ENCODE data around the gene SRSF4.
A peak's percentile ranks its signal among the peaks of the same experiment; 100 is the strongest.

The SRSF4 gene

DNA sequence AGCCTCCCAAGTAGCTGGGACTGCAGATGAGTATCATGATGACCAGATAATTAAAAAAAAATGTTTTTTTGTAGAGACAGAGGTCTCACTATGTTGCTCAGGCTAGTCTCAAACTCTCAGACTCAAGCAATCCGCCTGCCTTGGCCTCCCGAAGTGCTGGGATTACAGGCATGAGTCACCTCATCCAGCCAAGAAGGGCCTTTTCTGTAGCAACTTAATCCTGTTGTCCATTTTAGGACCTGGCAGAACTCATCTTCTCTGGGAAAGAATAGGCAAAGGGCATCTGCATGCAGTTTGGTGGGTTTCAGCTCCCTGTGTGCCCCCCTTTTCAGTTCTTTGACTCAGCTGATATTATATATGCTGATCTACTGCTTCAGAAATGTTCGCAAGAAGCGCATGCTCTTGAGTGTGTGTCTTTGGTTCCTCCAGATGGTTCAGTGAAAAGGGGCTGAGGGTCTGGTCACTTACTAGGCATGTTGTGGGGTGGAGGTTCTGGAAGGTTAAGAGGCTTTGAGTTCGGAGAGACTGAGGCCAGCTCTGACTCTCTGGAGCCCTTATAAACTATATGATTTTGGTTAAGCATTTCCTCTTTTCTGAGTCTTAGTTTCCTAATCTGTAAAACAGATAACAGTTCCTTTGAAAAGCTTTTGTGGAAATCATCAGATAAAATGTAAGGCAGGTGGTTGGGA, 19.4 kb upstream of the SRSF4 start:
- DNase-seq (ENCODE audit: low spot score), result no peak

DNA sequence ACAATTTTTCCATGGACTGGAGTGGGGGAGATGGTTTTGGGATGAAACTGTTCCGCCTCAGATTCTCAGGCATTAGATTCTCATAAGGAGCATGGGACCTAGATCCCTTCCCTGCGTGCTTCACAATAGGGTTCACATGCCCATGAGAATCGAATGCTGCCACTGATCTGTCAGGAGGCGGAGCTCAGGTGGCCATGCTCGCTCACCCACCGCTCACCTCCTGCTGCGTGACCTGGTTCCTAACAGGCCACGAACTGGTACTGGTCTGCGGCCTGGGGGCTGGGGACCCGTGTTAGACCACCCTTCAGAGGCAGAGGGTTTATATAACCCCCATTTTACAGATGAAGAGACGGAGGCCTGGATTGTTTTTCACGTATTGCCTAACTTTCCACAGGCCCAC, 16.3 kb upstream of the SRSF4 start:
- no peak for DNase-seq (ENCODE audit: low spot score)

DNA sequence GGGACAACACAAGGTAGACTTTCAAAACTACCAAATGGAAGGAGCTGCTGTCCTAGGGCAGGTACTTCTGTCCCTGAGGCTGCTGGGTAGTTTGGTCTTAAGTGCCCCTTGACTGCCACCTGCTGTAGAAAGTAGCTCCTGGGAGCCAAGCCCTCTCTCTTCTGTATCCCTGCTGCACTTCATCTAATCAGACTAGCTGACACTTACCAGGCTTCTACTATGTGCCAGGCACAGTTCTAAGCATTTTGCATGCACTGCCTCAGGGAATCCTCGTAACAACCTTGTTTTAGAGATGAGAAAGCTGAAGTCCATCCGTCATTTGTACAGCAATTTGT, 15.9 kb upstream of the SRSF4 start:
- DNase-seq (ENCODE audit: low spot score), result peak; percentile 31

DNA sequence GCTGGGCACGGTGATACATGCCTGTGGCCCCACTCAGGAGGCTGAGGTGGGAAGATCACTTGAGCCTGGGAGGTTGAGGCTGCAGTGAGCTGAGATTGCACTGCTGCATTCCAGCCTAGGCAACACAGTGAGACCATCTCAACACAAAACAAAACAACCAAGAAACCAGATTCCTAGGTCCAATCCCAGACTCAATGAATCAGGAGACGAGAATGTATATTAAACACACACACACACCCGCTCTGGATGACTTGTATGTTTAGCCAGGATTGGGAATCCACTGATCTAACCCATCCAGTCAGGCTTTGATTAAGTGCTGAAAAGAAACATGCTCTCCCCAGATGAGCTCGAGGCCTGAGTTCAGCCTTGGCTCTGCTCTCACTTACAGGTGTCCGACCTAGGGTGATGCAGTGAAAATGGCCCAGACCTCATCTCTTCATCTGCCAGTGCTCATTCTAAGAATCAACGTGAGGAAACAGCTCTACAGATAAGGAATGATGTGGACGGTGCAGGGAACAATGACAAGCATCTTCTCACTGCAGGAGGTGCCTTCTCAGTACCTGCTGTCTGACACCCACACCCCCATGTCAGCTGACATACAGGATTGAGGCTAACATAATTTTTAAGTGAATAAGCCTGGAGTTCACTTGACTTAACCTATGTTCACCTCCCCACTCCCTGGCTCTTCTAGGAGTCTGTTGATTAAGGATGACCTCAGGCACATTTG, 15.3 kb upstream of the SRSF4 start:
- no peak for DNase-seq (ENCODE audit: low spot score)

DNA sequence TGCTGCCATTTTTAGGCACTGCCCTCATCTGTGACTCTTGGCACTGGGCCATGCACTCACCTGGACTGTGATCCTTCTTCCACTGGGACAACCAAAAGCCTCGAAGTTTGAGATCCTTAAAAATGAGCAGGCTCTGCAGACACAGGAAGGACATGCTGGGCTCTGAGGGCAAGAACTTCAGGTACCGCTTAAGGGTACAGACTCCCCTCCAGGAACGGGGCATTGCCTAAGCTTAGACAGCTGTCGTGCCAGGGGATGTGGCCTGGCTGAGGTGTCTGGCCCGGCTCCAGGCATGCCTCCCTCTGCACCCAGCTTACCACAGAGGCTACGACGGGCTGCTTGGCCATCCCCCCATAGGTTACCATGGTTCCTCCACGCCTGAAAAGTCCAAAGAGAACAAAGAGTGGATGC, 14.2 kb upstream of the SRSF4 start:
- no peak for DNase-seq (ENCODE audit: low spot score)

DNA sequence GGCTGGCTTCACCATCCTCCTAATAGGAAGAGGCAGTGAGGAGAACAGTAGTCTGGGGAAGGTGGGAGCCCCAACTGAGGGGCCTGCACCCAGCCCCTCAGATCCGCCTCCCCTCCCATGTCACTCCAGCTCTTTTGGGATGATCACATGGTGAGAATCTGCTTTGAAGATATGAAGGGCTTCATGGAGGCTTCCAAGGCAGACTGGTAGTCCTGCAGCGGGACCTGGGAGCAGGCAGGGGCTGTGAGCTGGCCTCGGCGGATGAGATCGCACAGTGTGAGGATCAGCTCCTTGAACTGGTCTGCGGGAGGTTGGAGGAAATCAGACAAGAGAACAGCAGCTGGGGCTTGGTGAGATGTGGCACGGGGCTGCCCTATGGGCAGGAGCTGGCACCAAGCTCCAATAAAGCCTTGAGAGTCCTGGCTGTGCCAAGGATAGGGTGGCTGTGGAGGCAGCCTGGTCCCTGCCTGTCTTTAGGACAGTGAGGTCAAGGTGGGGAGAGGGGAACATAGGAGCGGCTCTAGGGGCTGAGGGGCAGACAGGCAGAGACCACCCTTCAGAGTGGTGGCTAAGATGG, 12.3 kb upstream of the SRSF4 start:
- no peak for DNase-seq (ENCODE audit: low spot score)

DNA sequence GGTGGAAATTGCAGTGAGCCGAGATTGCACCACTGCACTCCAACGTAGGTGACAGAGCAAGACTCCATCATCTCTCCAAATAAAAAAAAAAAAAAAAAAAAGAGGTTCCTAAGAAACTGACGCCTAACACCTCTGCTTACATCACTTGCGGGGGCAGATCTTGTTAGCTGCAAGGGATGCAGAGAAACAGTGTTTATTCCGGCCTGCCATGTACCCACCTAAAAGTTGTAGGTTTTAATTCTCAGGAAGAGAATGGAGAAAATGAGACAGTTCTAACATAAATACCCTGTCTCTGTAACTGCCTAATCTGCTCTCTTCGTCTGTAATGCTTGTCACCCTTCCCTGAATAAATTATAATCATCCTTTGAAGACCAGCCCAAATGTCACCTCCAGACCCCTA, 9.0 kb upstream of the SRSF4 start:
- DNase-seq (ENCODE audit: low spot score), result no peak

DNA sequence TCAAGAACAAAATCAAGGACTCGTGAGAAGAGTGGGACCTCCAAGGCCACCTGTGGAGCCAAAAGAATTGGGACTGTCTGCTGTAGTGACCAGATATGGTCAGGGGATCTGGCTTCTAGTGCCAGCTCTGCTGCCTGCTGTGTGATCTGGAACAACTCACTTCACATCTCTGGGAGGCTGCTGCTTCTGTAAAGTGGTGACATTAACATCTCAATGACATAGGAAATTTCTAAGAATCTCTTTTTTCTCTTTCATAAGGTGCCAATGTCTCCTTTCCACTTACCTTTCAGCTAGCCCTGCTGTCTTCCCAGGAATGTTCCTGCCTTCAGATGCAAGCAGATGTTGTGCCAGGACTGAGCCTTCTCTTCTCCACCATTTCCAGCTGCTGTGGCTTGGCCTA, 5.0 kb upstream of the SRSF4 start:
- no peak for DNase-seq (ENCODE audit: low spot score)

DNA sequence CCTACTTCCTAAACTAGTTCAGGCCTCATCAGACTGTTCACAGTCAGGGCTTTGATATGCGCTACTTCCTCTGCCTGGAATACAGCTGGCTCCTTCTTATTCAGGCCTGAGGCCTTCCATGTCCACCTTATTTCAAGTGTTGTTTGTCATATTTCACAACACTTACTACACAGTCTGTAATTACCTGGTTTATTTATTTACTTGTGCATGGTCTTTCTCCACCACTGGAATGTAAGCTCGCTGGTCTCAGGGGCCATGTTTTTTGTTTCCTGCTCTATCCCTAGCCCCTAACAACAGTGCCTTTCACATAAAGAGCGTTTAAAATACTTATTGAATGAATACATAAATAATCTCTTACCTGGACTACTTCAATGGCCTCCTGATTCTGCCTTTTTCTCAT, 4.6 kb upstream of the SRSF4 start:
- DNase-seq (ENCODE audit: low spot score), result no peak

DNA sequence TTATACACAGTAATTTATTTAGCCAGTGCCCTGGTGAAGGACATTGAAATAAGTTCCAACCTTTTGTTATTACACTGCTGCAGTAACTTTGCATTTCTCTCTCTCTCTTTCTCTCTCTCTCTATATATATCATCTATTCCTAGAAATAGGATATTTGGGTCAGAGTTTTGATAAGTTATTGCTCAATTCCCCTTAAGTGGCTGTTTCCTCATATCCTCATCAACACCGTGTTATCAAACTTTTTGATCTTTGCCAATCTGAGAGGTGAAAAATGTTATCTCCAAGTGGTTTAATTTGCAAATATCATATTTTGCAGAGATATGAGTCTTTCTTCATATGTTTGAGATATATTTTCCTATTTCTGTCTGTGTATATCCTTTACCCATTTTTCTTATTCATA, 1.6 kb upstream of the SRSF4 start:
- DNase-seq (ENCODE audit: low spot score), result no peak

DNA sequence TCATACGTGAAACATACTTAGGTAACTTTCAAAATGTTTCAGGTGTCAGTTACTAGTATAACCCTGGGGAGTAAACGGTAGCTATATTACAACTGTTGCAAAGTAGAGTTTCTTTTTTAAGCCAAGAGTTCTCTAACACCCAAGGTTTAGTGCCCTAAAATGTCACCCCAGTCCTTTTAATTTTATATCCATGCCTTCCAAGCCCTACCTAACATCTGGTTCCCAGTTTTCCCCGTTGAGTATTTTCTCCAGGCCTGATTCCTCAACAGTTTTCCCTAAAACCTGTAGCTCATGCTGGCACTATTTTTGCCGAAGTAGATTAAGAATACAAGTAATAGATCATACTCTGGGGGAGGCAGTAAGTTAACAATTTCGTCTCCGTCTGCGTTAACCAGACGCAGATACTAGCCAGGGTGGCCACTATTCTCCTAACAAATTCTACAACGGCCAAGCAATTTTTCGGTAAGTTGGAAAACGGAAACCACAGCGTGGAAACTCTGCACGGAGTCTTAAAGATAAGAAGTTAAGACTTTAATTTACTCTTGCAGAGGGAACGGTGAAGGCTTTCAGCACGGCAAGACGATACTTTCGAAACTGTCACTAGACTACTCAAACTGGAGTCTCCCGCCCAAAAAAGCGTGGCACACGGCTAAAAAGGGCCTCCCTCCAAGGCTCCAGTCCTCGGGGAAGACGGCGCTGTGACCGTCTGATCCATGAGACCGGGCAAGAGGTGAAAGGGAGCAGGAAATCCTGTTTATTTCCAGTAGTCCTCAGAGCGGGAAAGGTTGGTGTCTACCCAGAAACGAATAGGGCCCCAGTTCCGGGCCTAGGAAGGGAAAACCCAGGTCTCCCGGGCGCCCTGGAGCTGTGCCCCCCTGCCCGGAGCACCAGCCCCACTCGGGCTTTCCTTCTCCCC, 945 bp downstream of the SRSF4 start:
- peak; percentile 37 for DNase-seq (ENCODE audit: low spot score)

DNA sequence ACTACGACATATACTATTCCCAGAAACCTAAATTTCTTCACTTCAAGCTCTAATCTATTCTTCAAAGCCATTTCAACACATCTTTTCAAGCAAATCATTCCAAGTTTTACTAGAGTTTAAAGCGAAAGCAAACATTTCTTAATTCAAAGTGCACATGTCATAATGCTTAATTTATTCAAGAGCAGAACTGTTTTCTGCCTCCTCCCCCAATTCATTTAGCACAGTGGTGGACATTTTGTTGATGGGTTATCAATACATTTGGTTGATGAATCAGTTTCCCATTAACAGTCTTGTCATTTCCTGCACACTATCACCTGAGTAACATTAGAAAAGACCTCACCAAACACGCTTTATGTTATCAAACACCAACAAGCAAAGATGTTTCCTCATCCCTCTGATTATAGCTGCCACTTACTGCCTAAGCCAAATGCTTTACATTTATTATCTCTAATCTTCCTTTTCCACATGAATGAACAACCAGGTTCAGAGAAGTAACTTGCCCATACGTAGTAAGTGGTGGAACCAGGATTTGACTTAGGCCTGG, 2.0 kb downstream of the SRSF4 start:
- DNase-seq (ENCODE audit: low spot score), result peak; percentile 32

DNA sequence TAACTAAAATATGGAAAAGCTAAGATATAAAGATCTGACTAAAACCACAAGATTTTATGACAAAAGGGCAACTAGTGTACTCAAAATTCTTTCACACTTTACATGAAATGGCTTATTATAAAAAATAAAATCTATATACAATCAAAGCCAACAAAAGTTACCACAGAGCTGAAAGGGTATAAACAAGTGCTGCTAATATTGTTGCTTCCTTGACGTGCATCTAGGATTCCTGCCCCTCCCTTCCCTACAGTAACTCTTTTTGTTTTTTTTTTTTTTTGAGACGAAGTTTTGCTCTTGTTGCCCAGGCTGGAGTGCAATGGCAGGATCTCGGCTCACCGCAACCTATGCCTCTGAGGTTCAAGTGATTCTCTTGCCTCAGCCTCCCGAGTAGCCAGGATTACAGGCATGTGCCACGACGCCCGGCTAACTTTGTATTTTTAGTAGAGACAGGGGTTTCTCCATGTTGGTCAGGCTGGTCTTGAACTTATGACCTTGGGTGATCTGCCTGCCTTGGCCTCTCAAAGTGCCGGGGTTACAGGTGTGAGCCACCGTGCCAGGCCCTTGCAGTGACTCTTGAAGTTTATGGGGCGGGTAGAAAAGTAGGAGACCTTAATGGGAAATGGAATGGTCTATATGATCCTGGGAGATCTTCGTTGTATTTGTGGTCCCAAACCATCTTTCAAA, 4.5 kb downstream of the SRSF4 start:
- DNase-seq (ENCODE audit: low spot score), result no peak

DNA sequence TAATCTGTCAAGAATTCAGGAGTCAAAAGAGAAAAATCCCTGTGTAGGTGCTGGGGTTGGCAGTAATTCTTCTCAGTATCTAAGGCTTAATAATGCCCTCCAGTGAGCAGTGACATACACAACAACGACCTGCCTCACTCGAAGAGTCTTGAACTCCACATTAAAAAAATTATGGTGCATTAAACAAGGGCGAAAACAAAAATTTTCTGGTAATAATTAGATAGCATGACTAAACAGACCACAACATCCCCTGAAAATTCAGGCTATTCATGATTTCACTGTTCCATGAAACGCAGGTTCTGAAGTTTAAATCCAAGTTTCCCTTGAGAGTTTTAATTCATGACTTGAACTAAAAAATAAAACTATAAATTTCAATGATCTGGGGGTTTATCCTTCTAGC, 5.1 kb downstream of the SRSF4 start:
- no peak for DNase-seq (ENCODE audit: low spot score)

DNA sequence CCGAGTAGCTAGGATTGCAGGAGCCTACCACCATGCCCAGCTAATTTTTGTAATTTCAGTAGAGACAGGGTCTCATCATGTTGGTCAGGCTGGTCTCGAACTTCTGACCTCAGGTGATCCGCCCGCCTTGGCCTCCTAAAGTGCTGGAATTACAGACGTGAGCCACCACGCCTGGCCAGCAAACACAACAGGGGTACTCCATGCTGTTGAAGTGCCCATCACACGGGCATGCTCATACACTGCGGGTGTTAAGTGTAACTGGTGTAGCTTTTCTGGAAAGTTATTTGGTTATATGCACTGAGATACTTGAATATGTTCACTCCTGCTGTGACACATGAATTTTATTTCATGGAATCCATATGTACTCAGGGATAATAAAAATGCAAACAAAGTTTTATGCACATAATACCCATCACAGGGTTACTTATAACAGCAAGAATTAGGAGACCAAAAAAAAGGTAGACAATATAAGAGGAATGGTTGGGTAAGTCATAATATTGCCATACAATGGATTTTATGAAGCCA, 9.2 kb downstream of the SRSF4 start:
- no peak for DNase-seq (ENCODE audit: low spot score)

DNA sequence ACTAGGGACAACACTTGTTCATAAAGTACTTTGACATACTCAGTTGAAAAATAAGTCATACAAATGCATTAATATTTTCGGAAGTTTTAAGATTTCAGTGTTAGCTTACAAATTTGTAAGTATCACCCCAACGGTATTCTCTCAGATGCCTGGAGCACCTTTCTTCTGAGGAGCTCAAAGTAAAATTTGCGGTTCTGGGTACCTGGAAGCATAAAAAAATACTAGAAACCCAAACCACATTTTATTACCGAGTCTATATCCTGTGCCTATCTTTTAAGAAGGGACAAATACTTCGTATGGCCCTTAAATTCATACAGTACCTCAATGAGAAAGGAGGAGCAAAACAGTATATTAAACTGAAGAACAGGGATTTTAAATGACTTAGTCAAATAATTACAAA, 10.2 kb downstream of the SRSF4 start:
- DNase-seq (ENCODE audit: low spot score), result no peak

DNA sequence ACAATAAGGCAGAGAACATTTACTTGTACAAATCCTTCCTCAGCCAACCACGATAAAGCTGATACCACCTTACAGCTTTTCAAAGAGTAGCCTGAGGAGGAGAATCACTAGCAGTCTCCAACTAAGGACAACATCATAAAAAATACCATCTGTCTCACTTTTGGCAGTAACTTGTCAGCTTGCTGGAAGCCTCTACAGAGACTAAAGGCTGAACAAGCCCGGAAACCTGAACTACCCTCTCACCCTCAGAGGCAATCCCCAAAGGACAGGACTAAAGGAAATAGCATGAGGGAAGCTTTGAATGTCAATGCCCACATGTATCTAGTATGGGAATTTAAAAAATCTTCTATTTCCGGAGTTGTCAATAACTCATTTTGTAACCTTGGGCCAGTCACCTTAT, 10.6 kb downstream of the SRSF4 start:
- no peak for DNase-seq (ENCODE audit: low spot score)

DNA sequence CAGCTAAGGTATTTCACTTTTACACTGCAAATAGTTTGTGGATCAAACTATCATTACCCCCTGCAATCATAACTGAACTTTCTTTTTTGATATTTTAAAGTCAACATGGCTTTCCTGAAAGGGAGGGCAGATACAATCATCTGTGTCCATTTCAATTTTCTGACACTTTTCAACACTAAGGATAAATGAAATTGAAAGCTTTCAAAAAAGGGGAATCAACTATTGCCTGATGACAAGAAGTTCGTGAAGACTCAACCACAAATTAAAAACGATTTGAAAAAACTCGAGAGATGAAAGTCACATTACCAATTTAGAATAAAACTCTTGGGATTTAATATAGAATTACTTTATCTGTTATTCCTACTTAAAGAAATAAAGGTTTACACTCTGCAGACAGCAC, 11.7 kb downstream of the SRSF4 start:
- no peak for DNase-seq (ENCODE audit: low spot score)

DNA sequence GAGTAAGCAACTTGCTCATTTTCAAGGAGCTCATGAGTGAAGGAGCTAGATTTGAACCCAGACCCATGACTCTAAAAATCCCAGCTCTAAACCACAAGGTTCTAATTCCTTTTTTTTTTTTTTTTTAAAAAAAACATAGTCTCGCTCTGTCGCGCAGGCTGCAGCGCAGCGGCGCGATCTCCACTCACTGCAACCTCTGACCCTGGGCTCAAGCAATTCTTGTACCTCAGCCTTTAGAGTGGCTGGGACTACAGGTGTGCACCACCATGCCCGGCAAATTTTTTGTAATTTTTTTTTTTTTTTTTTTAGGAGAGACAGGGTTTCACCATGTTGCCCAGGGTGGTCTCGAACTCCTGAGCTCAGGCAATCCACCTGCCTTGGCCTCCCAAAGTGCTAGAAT, 13.8 kb downstream of the SRSF4 start:
- no peak for DNase-seq (ENCODE audit: low spot score)

DNA sequence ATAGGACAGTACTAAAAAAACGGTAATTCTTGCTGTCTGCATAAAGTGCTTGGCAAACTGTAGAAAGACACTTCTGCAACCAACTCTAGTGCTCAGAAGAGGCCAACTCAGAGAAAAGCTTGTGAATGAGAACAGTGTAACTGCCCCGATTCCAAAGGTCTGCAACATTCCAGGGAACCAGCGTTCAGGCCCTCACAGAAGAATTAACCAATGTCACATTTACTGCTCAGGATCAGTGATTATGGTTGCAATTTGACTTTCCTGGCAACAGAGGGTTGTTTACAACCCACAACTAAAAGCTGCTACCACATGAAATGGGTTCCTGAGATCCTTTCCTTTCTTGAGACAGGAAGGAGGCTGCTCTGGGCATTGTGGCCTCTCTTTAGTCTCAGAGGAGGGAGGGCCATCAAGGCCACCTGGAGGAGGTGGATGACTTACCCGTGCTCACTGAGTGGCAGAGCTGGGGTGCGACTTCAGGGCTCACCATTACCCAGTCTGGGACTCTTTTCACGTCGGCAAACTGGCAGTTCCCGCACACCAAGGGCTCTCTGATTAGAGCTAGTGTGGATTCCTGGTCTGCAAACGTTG, 15.3 kb downstream of the SRSF4 start:
- DNase-seq (ENCODE audit: low spot score), result no peak

DNA sequence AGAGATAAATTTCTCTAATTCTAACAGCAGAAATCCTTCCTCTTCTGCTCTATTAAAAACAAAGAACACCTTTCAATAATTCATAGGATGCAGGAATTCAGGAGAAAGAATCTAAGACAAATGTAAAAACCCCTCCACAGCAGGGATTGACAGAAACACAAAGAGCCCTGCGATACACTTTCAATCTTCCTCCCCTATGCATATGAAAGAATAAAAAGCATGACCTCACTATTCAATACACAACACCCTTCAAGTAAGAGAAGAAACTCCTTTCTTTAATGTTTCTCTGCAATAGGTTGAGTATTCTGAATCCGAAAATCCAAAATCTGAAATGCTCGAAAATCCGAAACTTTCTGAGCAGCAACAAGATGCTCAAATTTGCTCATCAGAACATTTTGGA, 17.1 kb downstream of the SRSF4 start:
- DNase-seq (ENCODE audit: low spot score), result no peak

All from activated CD4-positive, alpha-beta T cell treated with anti-CD3 and anti-CD28 coated beads, Interleukin-2, Interleukin-4, amounts not matched to agents 100 ng/mL and 50 ng/mL, durations not matched to agents 16 hours and 8 hours (primary cell).